ENCODE results near the gene ADGRG6.

ADGRG6 gene

GRCh38 chr6:142386657-142387056 lies 84.8 kb downstream of the ADGRG6 start:
- peaks cover 2% of the 10 kb centered on the region for H3K79me1 ChIP-seq (ENCODE audit: low read length)
- peak overlapping the region; percentile 53 for H2BK12ac ChIP-seq (ENCODE audit: low read length)
- H3K18ac ChIP-seq (ENCODE audit: low read length): no peak overlapping the region
- no peaks in the 10 kb centered on the region for H3K4me1 ChIP-seq (ENCODE audit: control insufficient read depth in 1 of 2, insufficient read depth in 2 of 2, low read length in 2 of 2)
- H2BK120ac ChIP-seq (ENCODE audit: insufficient read depth, low read length, poor library complexity): no peak overlapping the region
- H3K14ac ChIP-seq (ENCODE audit: low read length): no peak overlapping the region
- no peak overlapping the region for H3K4ac ChIP-seq (ENCODE audit: low read depth, low read length)
- H4K91ac ChIP-seq (ENCODE audit: low read depth, low read length): peak overlapping the region; percentile 4
- H2AK5ac ChIP-seq (ENCODE audit: low read length): peak overlapping the region; percentile 12
- H3K79me2 ChIP-seq (ENCODE audit: control insufficient read depth, insufficient read depth, low read length, poor library complexity): no peaks in the 10 kb centered on the region
- DNase-seq: no peak
- no peaks in the 10 kb centered on the region for H3K27me3 ChIP-seq (ENCODE audit: insufficient read depth, low read length)
- no peak overlapping the region for H3K23ac ChIP-seq (ENCODE audit: low read length)
- no peak overlapping the region for H3K4me2 ChIP-seq (ENCODE audit: low read length)
- peak overlapping the region; percentile 44 for H3K4me3 ChIP-seq (ENCODE audit: low read depth, low read length)
- no CpG with 5 or more reads among the region's 4 CpGs for WGBS (ENCODE audit: extremely low coverage, insufficient coverage, insufficient read length)
- no peak overlapping the region for H2AFZ ChIP-seq (ENCODE audit: insufficient read depth, low read length, poor library complexity)
- peaks cover 2% of the 10 kb centered on the region for H3K9me3 ChIP-seq (ENCODE audit: insufficient read depth, low read depth, low read length)
- no peak overlapping the region for H4K12ac ChIP-seq (ENCODE audit: low read depth, low read length)
- H4K8ac ChIP-seq (ENCODE audit: low read depth, low read length): no peak overlapping the region
- H3K36me3 ChIP-seq (ENCODE audit: control insufficient read depth in 1 of 2, insufficient read depth in 2 of 2, low read length in 2 of 2): peaks cover 0 to 2% of the 10 kb centered on the region in 2 experiments
- H2BK5ac ChIP-seq (ENCODE audit: low read depth, low read length, poor library complexity): no peak overlapping the region
- H3K27ac ChIP-seq (ENCODE audit: low read depth, low read length): no peak overlapping the region
- H3K9ac ChIP-seq (ENCODE audit: low read length): no peak overlapping the region

DNA sequence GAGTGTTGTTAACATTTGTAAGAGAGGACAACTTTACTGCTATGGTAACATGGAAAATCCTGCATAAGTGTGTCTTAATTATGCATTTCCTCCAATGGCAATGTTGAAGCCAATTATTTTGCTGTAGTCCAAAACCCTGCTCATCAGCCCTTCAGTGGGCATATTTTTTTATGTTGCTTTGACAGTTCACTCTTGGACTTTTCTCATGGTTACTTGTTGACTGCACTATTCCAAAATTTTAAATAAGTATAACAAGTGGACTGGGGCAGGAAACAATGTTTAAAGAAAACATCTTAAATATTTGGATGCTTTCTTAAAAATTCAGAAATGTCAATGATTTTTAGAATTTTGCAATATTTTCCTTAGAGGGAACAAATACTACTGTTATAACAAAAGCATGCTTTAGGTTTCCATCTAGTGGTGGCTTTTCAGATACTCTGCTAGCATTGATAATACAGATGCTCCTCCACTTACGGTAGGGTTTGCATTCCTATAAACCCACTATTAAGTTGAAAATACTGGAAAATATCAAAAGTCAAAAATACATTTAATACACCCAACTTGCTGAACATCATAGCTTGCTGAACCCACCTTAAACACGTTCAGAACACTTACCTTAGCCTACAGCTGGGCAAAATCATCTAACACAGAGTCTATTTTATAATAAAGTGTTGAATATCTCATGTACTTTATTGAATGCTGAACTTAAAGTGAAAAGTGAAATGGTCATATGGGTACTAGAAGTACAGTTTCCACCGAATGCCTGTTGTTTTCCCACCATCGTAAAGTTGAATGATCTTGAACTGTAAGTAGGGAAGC lies 86.4 kb downstream of the ADGRG6 start:
- no CpG with 5 or more reads among the region's 4 CpGs for WGBS (ENCODE audit: extremely low coverage, insufficient coverage, insufficient read length)
- Histone ChIP-seq H2BK5ac (ENCODE audit: low read depth, low read length, poor library complexity) (no peak overlapping the region), H3K27me3 (ENCODE audit: insufficient read depth, low read length) (no peaks in the 10 kb centered on the region), H3K9ac (ENCODE audit: low read length) (no peak overlapping the region), H3K9me3 (ENCODE audit: insufficient read depth, low read depth, low read length) (peaks cover 2% of the 10 kb centered on the region), H2AK5ac (ENCODE audit: low read length) (no peak overlapping the region), H2BK12ac (ENCODE audit: low read length) (no peak overlapping the region), H3K4me3 (ENCODE audit: low read depth, low read length) (no peak overlapping the region), H3K4ac (ENCODE audit: low read depth, low read length) (no peak overlapping the region), H3K18ac (ENCODE audit: low read length) (no peak overlapping the region), H3K14ac (ENCODE audit: low read length) (no peak overlapping the region), H4K12ac (ENCODE audit: low read depth, low read length) (no peak overlapping the region), H2BK120ac (ENCODE audit: insufficient read depth, low read length, poor library complexity) (no peak overlapping the region), H3K27ac (ENCODE audit: low read depth, low read length) (no peak overlapping the region), H3K4me1 (ENCODE audit: control insufficient read depth in 1 of 2, insufficient read depth in 2 of 2, low read length in 2 of 2) (no peaks in the 10 kb centered on the region), H3K79me2 (ENCODE audit: control insufficient read depth, insufficient read depth, low read length, poor library complexity) (no peaks in the 10 kb centered on the region), H4K91ac (ENCODE audit: low read depth, low read length) (no peak overlapping the region), H3K79me1 (ENCODE audit: low read length) (peaks cover 2% of the 10 kb centered on the region), H3K36me3 (ENCODE audit: control insufficient read depth in 1 of 2, insufficient read depth in 2 of 2, low read length in 2 of 2) (peaks cover 0 to 2% of the 10 kb centered on the region in 2 experiments), H3K23ac (ENCODE audit: low read length) (no peak overlapping the region), H3K4me2 (ENCODE audit: low read length) (no peak overlapping the region), H2AFZ (ENCODE audit: insufficient read depth, low read length, poor library complexity) (no peak overlapping the region), H4K8ac (ENCODE audit: low read depth, low read length) (no peak overlapping the region)
- DNase-seq: peak in 1 of 2 donors; percentile 72

DNA sequence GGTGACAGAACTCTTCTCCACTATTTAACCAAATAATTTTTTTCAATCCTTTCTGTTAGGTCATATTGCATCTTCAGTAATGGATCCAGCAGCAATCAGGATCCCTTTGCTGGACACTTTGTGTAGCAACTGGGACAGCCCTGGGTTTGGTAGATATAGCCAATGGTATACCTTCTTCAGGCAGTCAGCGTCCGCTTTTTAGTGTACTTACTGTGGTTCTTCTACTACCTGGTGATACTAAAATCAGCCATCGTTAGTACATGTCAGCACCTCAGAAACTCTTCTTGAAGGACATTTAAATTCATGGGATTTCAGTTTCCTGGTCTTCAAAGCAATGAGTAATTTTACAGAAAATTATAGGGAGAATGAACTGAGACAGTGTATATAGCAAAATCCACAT lies 93.5 kb downstream of the ADGRG6 start:
- no peak overlapping the region for H3K4me3 ChIP-seq (ENCODE audit: low read depth, low read length)
- peak overlapping the region; percentile 51 for H2BK120ac ChIP-seq (ENCODE audit: insufficient read depth, low read length, poor library complexity)
- no peak overlapping the region for H3K4me2 ChIP-seq (ENCODE audit: low read length)
- peak overlapping the region; percentile 47 for H4K8ac ChIP-seq (ENCODE audit: low read depth, low read length)
- no peak overlapping the region for H3K9ac ChIP-seq (ENCODE audit: low read length)
- H3K27me3 ChIP-seq (ENCODE audit: insufficient read depth, low read length): no peaks in the 10 kb centered on the region
- no peaks in the 10 kb centered on the region for H3K4me1 ChIP-seq (ENCODE audit: control insufficient read depth in 1 of 2, insufficient read depth in 2 of 2, low read length in 2 of 2)
- DNase-seq: no peak
- peak overlapping the region; percentile 76 for H2BK5ac ChIP-seq (ENCODE audit: low read depth, low read length, poor library complexity)
- peak overlapping the region; percentile 73 for H4K91ac ChIP-seq (ENCODE audit: low read depth, low read length)
- no peak overlapping the region for H2AFZ ChIP-seq (ENCODE audit: insufficient read depth, low read length, poor library complexity)
- H2AK5ac ChIP-seq (ENCODE audit: low read length): no peak overlapping the region
- WGBS (ENCODE audit: extremely low coverage, insufficient coverage, insufficient read length): no CpG with 5 or more reads among the region's 3 CpGs
- H3K36me3 ChIP-seq (ENCODE audit: control insufficient read depth in 1 of 2, insufficient read depth in 2 of 2, low read length in 2 of 2): peaks cover 0 to 6% of the 10 kb centered on the region in 2 experiments
- H4K12ac ChIP-seq (ENCODE audit: low read depth, low read length): no peak overlapping the region
- H3K4ac ChIP-seq (ENCODE audit: low read depth, low read length): no peak overlapping the region
- no peaks in the 10 kb centered on the region for H3K79me2 ChIP-seq (ENCODE audit: control insufficient read depth, insufficient read depth, low read length, poor library complexity)
- H3K18ac ChIP-seq (ENCODE audit: low read length): no peak overlapping the region
- peak overlapping the region; percentile 87 for H2BK12ac ChIP-seq (ENCODE audit: low read length)
- no peaks in the 10 kb centered on the region for H3K9me3 ChIP-seq (ENCODE audit: insufficient read depth, low read depth, low read length)
- H3K14ac ChIP-seq (ENCODE audit: low read length): no peak overlapping the region
- peaks cover 5% of the 10 kb centered on the region for H3K79me1 ChIP-seq (ENCODE audit: low read length)
- H3K23ac ChIP-seq (ENCODE audit: low read length): no peak overlapping the region
- peak overlapping the region; percentile 28 for H3K27ac ChIP-seq (ENCODE audit: low read depth, low read length)

GRCh38 chr6:142395768-142396231 lies 94.0 kb downstream of the ADGRG6 start:
- H3K9ac ChIP-seq (ENCODE audit: low read length): no peak overlapping the region
- no peak overlapping the region for H2BK120ac ChIP-seq (ENCODE audit: insufficient read depth, low read length, poor library complexity)
- H3K4me2 ChIP-seq (ENCODE audit: low read length): no peak overlapping the region
- H3K23ac ChIP-seq (ENCODE audit: low read length): no peak overlapping the region
- no peak overlapping the region for H3K14ac ChIP-seq (ENCODE audit: low read length)
- H3K79me2 ChIP-seq (ENCODE audit: control insufficient read depth, insufficient read depth, low read length, poor library complexity): no peaks in the 10 kb centered on the region
- no peak overlapping the region for H3K4me3 ChIP-seq (ENCODE audit: low read depth, low read length)
- no peak overlapping the region for H2BK5ac ChIP-seq (ENCODE audit: low read depth, low read length, poor library complexity)
- no peak for DNase-seq
- peaks cover 5% of the 10 kb centered on the region for H3K79me1 ChIP-seq (ENCODE audit: low read length)
- H3K27me3 ChIP-seq (ENCODE audit: insufficient read depth, low read length): no peaks in the 10 kb centered on the region
- H3K27ac ChIP-seq (ENCODE audit: low read depth, low read length): peak overlapping the region; percentile 62
- no peak overlapping the region for H3K18ac ChIP-seq (ENCODE audit: low read length)
- no peak overlapping the region for H2BK12ac ChIP-seq (ENCODE audit: low read length)
- H3K4ac ChIP-seq (ENCODE audit: low read depth, low read length): no peak overlapping the region
- no peak overlapping the region for H4K12ac ChIP-seq (ENCODE audit: low read depth, low read length)
- no peak overlapping the region for H2AK5ac ChIP-seq (ENCODE audit: low read length)
- H3K36me3 ChIP-seq (ENCODE audit: control insufficient read depth in 1 of 2, insufficient read depth in 2 of 2, low read length in 2 of 2): peaks cover 0 to 6% of the 10 kb centered on the region in 2 experiments
- H2AFZ ChIP-seq (ENCODE audit: insufficient read depth, low read length, poor library complexity): no peak overlapping the region
- no peak overlapping the region for H4K91ac ChIP-seq (ENCODE audit: low read depth, low read length)
- H3K9me3 ChIP-seq (ENCODE audit: insufficient read depth, low read depth, low read length): no peaks in the 10 kb centered on the region
- H3K4me1 ChIP-seq (ENCODE audit: control insufficient read depth in 1 of 2, insufficient read depth in 2 of 2, low read length in 2 of 2): peaks cover 0 to 3% of the 10 kb centered on the region in 2 experiments
- no peak overlapping the region for H4K8ac ChIP-seq (ENCODE audit: low read depth, low read length)
- no CpG with 5 or more reads among the region's 1 CpG for WGBS (ENCODE audit: extremely low coverage, insufficient coverage, insufficient read length)

Measured in trophoblast cell (in vitro differentiated cells and primary cell).